ENCODE measurements around the gene CASP7. TPM values are rescaled to one million over a fixed set of nuclear protein-coding genes. Genes with fewer than 3 reads are reported as not detected.

CASP7 gene
- total RNA-seq, 1 experiment from 2014 or later: 4.7 TPM

- Mint-ChIP-seq H3K4me1 (peaks cover 9% of the 10 kb centered on the region), H3K27ac (no peak overlapping the region), H3K4me3 (no peak overlapping the region), H3K36me3 (peaks cover 26% of the 10 kb centered on the region), H3K27me3 (ENCODE audit: low read depth) (peaks cover 7% of the 10 kb centered on the region), H3K9me3 (peaks cover 18% of the 10 kb centered on the region)
- no peak for ATAC-seq
- POLR2A ChIA-PET: no interaction called here
- no peak for DNase-seq (ENCODE audit: low spot score)
- TF ChIP-seq MAX (CRISPR knock-in tag; IDR thresholded peaks at IDR 0.05): no peak
- CTCF ChIA-PET: interaction anchor here (2.4 kb wide), 1 partner anchor 16 kb away, joined by 10 read pairs; no protein-coding TSS in a partner anchor
These were observed 16.0 kb downstream of the CASP7 start for GRCh38 chr10:113695691-113696090.

GRCh38 chr10:113697595-113697994, 17.9 kb downstream of the CASP7 start:
- Mint-ChIP-seq H3K4me3 (no peak overlapping the region), H3K4me1 (peaks cover 9% of the 10 kb centered on the region), H3K9me3 (peaks cover 15% of the 10 kb centered on the region), H3K27me3 (ENCODE audit: low read depth) (peaks cover 7% of the 10 kb centered on the region), H3K36me3 (peaks cover 18% of the 10 kb centered on the region), H3K27ac (no peak overlapping the region)
- DNase-seq (ENCODE audit: low spot score): no peak
- TF ChIP-seq CREB1 (CRISPR knock-in tag; IDR thresholded peaks at IDR 0.05) (no peak), NR3C1 (CRISPR knock-in tag; conservative IDR thresholded peaks at IDR 0.05; ENCODE audit: low read depth) (no peak), E2F5 (CRISPR knock-in tag; IDR thresholded peaks at IDR 0.05) (no peak), USF1 (CRISPR knock-in tag; IDR thresholded peaks at IDR 0.05) (no peak), FOXJ3 (CRISPR knock-in tag; IDR thresholded peaks at IDR 0.05; ENCODE audit: borderline replicate concordance) (no peak), GTF2I (CRISPR knock-in tag; conservative IDR thresholded peaks at IDR 0.05) (no peak), HMGA2 (CRISPR knock-in tag; IDR thresholded peaks at IDR 0.05) (no peak), ZMAT4 (CRISPR knock-in tag; IDR thresholded peaks at IDR 0.05) (no peak), OVOL2 (CRISPR knock-in tag; IDR thresholded peaks at IDR 0.05; ENCODE audit: borderline replicate concordance) (no peak), ZNF263 (CRISPR knock-in tag; IDR thresholded peaks at IDR 0.05; ENCODE audit: low read depth) (no peak), CREM (CRISPR knock-in tag; IDR thresholded peaks at IDR 0.05) (no peak), ZNF532 (CRISPR knock-in tag; IDR thresholded peaks at IDR 0.05; ENCODE audit: borderline replicate concordance) (no peak), RORB (CRISPR knock-in tag; IDR thresholded peaks at IDR 0.05) (no peak), NR1H2 (CRISPR knock-in tag; IDR thresholded peaks at IDR 0.05) (no peak), NFE2L1 (CRISPR knock-in tag; IDR thresholded peaks at IDR 0.05) (no peak), FOXP4 (CRISPR knock-in tag; IDR thresholded peaks at IDR 0.05) (no peak), FOXP1 (CRISPR knock-in tag; IDR thresholded peaks at IDR 0.05; ENCODE audit: borderline replicate concordance) (no peak)
- ChIA-PET CTCF (no interaction called here), POLR2A (no interaction called here)
- no peak for ATAC-seq
